Kidney tubule cell (primary cell): Measurements from ENCODE around the gene KCNS1.

Experiments
- DNase-seq: peaks from one replicate; pipeline ENCODE4 v3.0.0-alpha.2; 2018; ENCODE audit warnings: low spot score

The KCNS1 gene

DNA sequence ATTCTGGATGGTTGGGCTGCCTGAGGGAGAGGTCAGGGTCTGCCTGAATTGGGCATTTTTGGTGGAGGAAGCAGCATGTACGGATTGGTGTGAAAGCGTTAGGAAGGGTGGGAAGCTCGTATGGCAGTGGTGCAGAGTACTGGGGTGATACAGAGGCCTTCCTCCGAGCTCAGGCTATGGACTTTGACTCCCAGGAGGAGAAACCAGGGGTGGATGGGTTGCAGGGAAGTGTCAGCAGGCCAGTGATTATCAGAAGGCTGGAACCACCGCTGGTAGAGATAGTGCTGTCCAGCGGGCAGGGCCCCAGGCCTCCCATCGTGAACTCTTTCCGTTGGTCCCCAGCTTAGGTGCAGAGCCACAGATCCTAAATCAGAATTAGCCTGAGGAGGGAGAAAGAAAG is 8.7 kb upstream of the KCNS1 start:
- no peak for DNase-seq

DNA sequence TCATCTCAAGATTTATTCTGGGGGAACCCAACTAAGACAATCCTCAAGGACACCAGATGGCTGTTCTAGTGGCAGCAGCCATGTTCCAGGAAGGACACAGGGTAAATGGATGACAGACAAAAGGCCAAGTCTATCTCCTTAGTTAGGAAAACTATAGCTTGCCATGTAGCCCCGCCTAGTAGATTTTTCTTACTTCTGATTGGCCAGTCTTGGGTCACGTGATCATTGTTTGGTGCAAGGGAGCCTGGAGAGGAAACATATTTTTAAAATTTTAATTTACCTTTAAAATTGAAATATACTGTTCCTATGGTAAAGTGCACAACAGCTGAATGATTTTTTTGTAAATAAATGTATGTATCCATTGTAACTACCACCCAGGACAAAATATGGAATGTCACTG is 4.4 kb upstream of the KCNS1 start:
- peak; percentile 67 for DNase-seq

- peak; percentile 99 for DNase-seq
Measured at GRCh38 chr20:45104786-45105185, 3.9 kb upstream of the KCNS1 start.

DNA sequence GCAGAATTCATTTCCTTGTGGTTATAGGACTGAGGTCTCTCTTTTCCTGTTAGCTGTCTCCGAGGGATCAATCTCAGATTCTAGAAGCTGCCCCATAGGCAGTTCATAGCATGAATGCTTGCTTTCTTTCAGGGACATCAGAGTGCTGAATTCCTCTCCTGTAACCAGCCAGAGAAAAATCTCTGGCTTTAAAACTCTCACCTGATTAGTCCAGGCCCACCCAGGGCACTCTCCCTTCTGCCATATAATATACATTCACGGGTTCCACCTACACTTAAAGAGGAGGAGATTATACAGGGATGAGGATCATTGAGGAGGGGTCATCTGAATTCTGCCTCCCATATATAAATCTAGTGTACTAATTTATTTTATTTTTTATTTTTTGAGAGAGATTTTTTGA is 2.1 kb upstream of the KCNS1 start:
- DNase-seq, result no peak

GRCh38 chr20:45101333-45101850 is 465 bp upstream of the KCNS1 start:
- no peak for DNase-seq

GRCh38 chr20:45098103-45098773 is 2.7 kb downstream of the KCNS1 start:
- DNase-seq, result peak; percentile 66

GRCh38 chr20:45097485-45098102 is 3.3 kb downstream of the KCNS1 start:
- DNase-seq, result peak; percentile 57

DNA sequence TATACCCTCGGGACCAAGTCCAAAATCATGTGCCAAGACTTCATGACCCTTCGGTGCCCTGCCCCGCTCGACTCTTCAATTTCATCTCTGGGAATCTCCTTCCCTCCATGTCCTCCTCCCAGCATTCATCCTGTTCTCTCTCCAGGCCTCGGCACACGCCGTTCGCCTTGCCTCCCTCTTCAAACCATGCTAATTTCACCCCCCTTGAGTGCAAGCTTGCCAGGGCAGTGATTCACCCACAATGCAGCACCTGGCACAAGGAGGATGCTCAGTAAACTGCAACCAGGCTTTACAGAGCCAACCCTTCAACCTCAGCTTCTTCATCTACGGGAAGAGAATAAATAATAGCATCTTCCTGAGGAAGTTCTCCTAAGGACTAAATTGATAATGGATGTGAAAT is 4.1 kb downstream of the KCNS1 start:
- no peak for DNase-seq

GRCh38 chr20:45095805-45096238 is 5.1 kb downstream of the KCNS1 start:
- DNase-seq, result peak; percentile 65

- DNase-seq, result no peak
Measured at GRCh38 chr20:45094864-45095574, 5.9 kb downstream of the KCNS1 start.

GRCh38 chr20:45094201-45094600 is 6.7 kb downstream of the KCNS1 start:
- DNase-seq, result no peak

DNA sequence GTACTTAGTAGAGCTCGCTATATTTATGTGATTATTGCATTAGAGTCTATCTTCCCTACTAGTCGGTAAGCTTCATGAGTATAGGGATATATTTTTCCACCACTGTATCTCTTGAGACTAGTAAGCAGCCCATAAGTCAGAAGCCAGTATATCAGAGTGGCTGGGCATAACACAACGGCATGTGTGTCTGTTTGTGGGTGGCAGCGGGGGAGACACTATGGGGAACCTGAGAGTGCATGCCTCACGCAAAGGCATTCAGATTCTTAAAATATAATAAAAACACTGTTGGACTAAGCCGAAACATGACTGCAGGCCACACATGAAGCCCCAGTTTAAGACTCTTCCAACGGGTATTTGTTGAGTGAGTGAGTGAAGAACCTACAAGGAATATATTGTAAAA is 8.0 kb downstream of the KCNS1 start:
- DNase-seq, result no peak

DNA sequence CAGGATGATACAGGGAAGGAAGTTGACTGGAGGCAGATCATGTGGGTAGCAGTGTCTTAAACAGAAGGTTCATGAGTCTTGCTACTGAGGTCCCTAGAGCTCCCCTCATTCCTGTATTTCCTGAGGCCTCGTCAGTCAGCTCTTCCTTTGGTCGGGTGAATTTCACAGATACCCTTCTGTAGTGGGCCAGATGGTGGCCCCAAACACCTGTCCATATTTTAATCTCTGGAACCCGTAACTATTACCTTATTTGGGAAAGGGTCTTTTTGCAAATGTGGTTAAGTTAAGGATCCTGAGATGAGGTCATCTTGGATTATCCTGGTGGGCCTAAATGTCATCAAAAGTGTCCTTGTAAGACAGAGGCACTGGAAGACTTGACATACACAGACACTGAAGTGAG is 9.6 kb downstream of the KCNS1 start:
- DNase-seq, result no peak

GRCh38 chr20:45090481-45090880 is 10.4 kb downstream of the KCNS1 start:
- DNase-seq, result peak; percentile 30

DNA sequence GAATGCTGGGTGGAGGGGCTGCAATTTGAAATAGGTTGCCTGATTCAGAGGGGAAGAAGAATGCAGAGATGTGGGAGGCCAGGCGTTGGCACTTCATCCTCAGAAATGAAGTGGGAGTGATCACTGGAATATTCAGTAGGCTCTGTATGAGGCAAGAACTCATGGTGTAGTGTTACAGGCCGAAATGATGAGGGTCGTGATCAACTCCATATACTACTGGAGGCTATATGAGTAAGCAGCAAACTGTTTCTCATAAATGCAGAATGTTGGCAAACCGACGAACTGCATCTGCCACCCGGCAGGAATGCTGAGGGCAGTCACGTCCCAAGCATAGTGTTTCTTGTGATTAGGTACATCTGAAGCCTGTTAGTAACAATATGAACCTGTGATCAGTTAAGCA is 12.7 kb downstream of the KCNS1 start:
- peak; percentile 88 for DNase-seq

DNA sequence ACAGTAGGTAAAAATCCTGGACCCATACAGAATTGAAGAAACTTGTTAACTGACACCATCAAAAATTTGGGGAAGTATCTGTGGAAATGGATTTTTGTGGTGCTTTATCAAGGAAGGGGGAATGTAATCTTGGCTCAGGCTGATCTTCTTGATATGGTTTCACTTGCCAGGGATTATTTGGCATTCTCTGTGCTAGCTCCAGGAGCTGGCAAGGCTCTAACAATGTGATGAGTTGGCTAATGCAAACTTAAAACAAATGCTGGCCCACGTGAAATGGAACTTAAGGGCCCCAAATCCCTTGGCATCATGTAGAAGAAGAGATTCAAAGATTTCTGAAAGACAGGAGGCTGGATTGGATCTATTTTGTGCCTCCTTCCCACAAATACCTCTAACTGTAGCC is 13.1 kb downstream of the KCNS1 start:
- no peak for DNase-seq

DNA sequence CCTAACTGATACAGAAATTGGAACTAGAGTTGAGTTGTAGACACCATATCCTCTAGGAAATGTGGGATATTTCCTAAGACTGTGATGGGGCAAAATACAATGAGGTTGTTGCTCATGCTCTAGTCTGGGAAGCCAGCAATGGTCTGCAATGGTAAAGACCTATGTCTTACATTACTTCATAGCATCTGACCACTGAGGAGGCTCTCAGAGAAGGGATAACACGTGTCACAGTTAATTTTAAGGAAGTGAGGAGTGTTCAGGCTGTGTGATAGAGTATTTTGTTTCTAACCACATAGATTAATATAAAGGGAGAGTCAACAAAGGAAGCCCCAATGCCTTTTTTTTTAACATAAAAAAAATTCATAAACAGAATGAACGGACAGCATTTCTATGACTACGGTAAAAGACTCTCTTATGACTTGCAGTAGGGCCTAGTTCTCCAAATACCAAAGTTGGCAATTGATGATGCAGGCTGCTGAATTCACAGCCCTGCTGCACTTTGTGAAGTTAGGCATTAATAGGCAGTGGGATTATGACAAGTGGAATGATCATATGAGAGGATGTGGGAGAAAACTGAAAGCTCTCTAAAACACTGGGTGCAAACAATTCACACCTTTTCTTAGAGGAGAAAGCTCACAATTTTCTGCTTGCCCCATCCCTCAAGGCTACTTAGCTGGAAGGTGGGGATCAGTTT is 13.7 kb downstream of the KCNS1 start:
- peak; percentile 48 for DNase-seq

GRCh38 chr20:45085867-45086266 is 15.1 kb downstream of the KCNS1 start:
- no peak for DNase-seq

DNA sequence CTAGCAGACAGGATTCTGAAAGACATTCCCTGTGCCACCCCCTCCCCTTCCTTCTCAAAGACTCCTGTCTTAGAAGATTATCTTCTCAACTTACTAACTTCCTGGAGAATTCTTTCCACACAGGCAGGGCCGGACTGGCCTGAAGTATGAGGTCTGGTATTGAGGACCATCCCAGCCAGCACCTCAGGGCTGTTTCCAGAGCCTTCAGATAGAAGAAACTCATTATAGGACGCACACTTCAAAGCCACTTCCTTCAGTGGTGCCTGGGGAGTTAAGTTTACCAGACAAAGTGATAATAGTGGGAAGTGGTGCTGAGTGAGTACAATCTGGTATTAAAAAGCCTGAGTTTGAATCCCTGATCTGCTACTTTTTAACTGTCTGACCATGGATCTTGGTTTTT is 15.6 kb downstream of the KCNS1 start:
- no peak for DNase-seq

DNA sequence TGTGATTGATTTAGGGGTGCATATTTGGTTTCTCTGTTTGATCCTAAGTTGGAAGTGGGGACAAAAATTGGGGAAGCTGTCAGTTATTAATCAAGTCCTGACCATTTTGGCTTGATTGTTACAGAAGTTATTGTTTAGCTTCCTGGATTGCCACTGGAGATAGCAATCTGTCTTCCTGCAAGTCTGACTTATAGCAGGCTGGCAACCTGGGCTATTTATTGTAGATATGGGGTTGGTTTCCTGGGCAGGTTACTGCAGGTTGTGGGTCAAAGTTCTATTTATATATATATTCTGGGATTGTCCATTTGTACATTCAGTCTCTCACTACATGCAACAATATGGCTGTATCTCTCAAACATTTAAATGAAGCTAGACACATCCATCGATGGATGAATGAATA is 17.8 kb downstream of the KCNS1 start:
- DNase-seq, result no peak

DNA sequence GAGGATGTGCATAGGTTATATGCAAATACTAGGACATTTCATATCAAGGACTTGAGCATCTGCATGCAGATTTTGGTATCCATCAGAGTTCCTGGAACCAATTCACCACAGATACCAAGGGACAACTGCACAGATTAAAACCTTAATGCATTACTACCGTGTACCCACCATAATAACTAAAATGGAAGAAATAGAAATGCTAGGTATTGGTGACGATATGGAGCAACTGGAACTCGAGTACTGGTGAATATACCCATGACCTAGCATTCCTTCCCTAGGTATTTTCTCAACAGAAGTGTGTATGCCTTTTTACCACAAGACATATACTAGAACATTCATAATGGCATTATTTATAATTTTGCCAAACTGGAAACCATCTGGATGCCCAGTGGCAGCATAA is 18.5 kb downstream of the KCNS1 start:
- DNase-seq, result no peak

GRCh38 chr20:45080867-45081624 is 19.9 kb downstream of the KCNS1 start:
- DNase-seq, result no peak
